ENCODE measurements around the gene EML4. TPM values are rescaled to one million over a fixed set of nuclear protein-coding genes. Genes with fewer than 3 reads are reported as not detected.

EML4 gene
- total and polyA plus RNA-seq, 2 of the 13 experiments (the other 11 are each of a cell fraction or from before 2014, with no cell fraction given): 243 to 476 TPM

DNA sequence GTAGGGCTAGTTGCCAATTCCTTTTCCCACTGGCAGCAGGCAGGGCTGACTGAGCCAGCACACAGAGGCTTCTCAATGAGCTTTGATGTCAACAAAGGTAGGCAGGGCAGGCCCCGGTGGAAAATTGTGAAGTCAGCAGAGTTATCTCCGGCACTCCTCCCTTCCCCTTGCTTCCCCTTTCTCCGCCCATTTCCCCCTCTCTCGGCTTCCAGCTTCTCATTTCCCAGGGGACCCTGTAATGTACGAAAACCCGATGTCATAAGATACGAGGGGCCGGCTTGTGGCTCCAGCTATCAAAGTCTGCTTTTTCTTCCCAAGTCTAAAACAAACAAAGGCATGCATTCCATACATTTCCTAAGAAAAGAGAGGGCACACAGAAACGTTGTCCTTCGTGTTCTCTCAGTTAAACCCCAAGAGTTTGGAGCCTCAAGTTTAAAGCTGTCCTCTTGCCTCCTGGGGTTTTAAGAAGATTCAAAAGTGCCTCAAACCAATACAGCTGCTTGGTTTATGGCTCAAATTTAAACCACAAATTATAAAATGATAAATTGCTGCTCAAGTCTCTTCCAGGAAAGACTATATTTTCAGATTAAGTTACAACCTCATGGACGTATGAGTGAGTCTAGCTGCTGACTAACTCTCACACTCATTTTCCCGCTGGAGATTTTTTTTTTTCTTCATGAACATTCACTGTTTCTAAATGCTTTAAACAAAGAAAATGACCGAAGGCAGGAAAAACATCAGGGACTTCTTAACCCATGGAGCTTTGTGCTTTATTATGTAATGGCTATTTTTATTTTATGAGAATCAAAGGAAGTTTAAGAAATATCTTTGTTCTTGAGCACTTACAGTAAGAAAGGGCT, 27.2 kb upstream of the EML4 start (continued):
- peak; percentile 75; the same call in 1 of the 2 replicates for TF ChIP-seq POGZ (CRISPR knock-in tag; IDR thresholded peaks at IDR 0.05)
- TF ChIP-seq GTF2F1 (IDR thresholded peaks at IDR 0.05; ENCODE audit: low read length): no peak
- peak; percentile 25; the same call in 1 of the 2 replicates for TF ChIP-seq KLF6 (CRISPR knock-in tag; IDR thresholded peaks at IDR 0.05)
- TF ChIP-seq KDM5B (CRISPR knock-in tag; IDR thresholded peaks at IDR 0.05; ENCODE audit: borderline replicate concordance): no peak
- no peak for TF ChIP-seq PTBP1 (IDR thresholded peaks at IDR 0.05; ENCODE audit: low read depth, low read length, poor library complexity, severe bottlenecking)
- TF ChIP-seq ZNF296 (CRISPR knock-in tag; conservative IDR thresholded peaks at IDR 0.05): no peak
- TF ChIP-seq SIX4 (CRISPR knock-in tag; IDR thresholded peaks at IDR 0.05): peak; percentile 84
- no peak for TF ChIP-seq SATB2 (CRISPR knock-in tag; IDR thresholded peaks at IDR 0.05)
- peak; percentile 22; the same call in 1 of the 2 replicates for TF ChIP-seq ZNF430 (CRISPR knock-in tag; IDR thresholded peaks at IDR 0.05)
- TF ChIP-seq ZKSCAN5 (CRISPR knock-in tag; IDR thresholded peaks at IDR 0.05): no peak
- TF ChIP-seq, protein P1, sequence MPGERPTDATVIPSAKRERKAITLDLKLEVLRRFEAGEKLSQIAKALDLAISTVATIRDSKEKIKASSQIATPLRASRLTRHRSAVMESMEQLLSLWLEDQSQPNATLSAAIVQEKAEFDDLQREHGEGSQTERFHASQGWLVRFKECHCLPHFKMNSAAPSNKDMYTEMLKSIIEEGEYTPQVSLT (CRISPR knock-in tag; IDR thresholded peaks at IDR 0.05; ENCODE audit: borderline replicate concordance, low read depth): 0 out of 2 replicates have a peak, but pooled peaks have one; percentile 83
- no peak for TF ChIP-seq JARID2 (CRISPR knock-in tag; IDR thresholded peaks at IDR 0.05; ENCODE audit: insufficient replicate concordance)
- TF ChIP-seq, protein P2, sequence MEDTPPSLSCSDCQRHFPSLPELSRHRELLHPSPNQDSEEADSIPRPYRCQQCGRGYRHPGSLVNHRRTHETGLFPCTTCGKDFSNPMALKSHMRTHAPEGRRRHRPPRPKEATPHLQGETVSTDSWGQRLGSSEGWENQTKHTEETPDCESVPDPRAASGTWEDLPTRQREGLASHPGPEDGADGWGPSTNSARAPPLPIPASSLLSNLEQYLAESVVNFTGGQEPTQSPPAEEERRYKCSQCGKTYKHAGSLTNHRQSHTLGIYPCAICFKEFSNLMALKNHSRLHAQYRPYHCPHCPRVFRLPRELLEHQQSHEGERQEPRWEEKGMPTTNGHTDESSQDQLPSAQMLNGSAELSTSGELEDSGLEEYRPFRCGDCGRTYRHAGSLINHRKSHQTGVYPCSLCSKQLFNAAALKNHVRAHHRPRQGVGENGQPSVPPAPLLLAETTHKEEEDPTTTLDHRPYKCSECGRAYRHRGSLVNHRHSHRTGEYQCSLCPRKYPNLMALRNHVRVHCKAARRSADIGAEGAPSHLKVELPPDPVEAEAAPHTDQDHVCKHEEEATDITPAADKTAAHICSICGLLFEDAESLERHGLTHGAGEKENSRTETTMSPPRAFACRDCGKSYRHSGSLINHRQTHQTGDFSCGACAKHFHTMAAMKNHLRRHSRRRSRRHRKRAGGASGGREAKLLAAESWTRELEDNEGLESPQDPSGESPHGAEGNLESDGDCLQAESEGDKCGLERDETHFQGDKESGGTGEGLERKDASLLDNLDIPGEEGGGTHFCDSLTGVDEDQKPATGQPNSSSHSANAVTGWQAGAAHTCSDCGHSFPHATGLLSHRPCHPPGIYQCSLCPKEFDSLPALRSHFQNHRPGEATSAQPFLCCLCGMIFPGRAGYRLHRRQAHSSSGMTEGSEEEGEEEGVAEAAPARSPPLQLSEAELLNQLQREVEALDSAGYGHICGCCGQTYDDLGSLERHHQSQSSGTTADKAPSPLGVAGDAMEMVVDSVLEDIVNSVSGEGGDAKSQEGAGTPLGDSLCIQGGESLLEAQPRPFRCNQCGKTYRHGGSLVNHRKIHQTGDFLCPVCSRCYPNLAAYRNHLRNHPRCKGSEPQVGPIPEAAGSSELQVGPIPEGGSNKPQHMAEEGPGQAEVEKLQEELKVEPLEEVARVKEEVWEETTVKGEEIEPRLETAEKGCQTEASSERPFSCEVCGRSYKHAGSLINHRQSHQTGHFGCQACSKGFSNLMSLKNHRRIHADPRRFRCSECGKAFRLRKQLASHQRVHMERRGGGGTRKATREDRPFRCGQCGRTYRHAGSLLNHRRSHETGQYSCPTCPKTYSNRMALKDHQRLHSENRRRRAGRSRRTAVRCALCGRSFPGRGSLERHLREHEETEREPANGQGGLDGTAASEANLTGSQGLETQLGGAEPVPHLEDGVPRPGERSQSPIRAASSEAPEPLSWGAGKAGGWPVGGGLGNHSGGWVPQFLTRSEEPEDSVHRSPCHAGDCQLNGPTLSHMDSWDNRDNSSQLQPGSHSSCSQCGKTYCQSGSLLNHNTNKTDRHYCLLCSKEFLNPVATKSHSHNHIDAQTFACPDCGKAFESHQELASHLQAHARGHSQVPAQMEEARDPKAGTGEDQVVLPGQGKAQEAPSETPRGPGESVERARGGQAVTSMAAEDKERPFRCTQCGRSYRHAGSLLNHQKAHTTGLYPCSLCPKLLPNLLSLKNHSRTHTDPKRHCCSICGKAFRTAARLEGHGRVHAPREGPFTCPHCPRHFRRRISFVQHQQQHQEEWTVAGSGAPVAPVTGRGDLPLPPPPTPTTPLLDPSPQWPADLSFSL (CRISPR knock-in tag; IDR thresholded peaks at IDR 0.05): no peak; the same call in 1 of the 2 replicates
- no peak for TF ChIP-seq IRX3 (CRISPR knock-in tag; IDR thresholded peaks at IDR 0.05; ENCODE audit: borderline replicate concordance, low read depth)
- TF ChIP-seq, protein P3, sequence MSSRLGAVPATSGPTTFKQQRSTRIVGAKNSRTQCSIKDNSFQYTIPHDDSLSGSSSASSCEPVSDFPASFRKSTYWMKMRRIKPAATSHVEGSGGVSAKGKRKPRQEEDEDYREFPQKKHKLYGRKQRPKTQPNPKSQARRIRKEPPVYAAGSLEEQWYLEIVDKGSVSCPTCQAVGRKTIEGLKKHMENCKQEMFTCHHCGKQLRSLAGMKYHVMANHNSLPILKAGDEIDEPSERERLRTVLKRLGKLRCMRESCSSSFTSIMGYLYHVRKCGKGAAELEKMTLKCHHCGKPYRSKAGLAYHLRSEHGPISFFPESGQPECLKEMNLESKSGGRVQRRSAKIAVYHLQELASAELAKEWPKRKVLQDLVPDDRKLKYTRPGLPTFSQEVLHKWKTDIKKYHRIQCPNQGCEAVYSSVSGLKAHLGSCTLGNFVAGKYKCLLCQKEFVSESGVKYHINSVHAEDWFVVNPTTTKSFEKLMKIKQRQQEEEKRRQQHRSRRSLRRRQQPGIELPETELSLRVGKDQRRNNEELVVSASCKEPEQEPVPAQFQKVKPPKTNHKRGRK (CRISPR knock-in tag; IDR thresholded peaks at IDR 0.05): no peak
- peak; percentile 83; the same call in 1 of the 2 replicates for TF ChIP-seq TBX2 (CRISPR knock-in tag; IDR thresholded peaks at IDR 0.05; ENCODE audit: borderline replicate concordance)
- TF ChIP-seq, protein P4, sequence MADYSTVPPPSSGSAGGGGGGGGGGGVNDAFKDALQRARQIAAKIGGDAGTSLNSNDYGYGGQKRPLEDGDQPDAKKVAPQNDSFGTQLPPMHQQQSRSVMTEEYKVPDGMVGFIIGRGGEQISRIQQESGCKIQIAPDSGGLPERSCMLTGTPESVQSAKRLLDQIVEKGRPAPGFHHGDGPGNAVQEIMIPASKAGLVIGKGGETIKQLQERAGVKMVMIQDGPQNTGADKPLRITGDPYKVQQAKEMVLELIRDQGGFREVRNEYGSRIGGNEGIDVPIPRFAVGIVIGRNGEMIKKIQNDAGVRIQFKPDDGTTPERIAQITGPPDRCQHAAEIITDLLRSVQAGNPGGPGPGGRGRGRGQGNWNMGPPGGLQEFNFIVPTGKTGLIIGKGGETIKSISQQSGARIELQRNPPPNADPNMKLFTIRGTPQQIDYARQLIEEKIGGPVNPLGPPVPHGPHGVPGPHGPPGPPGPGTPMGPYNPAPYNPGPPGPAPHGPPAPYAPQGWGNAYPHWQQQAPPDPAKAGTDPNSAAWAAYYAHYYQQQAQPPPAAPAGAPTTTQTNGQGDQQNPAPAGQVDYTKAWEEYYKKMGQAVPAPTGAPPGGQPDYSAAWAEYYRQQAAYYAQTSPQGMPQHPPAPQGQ (CRISPR knock-in tag; IDR thresholded peaks at IDR 0.05; ENCODE audit: borderline replicate concordance): no peak
- TF ChIP-seq ZNF562 (CRISPR knock-in tag; IDR thresholded peaks at IDR 0.05; ENCODE audit: borderline replicate concordance): no peak

Data from HepG2 (cell line).